Neural cell (in vitro differentiated cells): Measurements from ENCODE around the gene RNASE13.

Experiments used
- EP300 ChIP-seq: fragments of 450-650 bp; conservative IDR thresholded peaks from 2 replicates; pipeline ENCODE4 v1.6.1; 2014; ENCODE audit warnings: antibody characterized with exemption, mild to moderate bottlenecking, moderate library complexity; ENCODE audit not compliant: poor library complexity, severe bottlenecking
- EZH2 ChIP-seq: fragments of 200-600, 300-800 bp; shearing (Covaris generic), sonication (generic); IDR thresholded peaks from 2 replicates; pipeline ENCODE4 v1.6.1; 2014; ENCODE audit warnings: antibody characterized with exemption, low read length, borderline replicate concordance, mild to moderate bottlenecking; ENCODE audit not compliant: insufficient read depth, poor library complexity, severe bottlenecking
- POLR2AphosphoS5 ChIP-seq: IDR thresholded peaks from 2 replicates; pipeline ENCODE4 v1.6.1; 2012
- RAD21 ChIP-seq: fragments of 450-650 bp; conservative IDR thresholded peaks from 2 replicates; pipeline ENCODE4 v1.6.1; 2014; ENCODE audit warnings: antibody characterized with exemption, mild to moderate bottlenecking, moderate library complexity
- SMC3 ChIP-seq: fragments of 450-650 bp; conservative IDR thresholded peaks from 2 replicates; pipeline ENCODE4 v1.6.1; 2014; ENCODE audit warnings: antibody characterized with exemption, mild to moderate bottlenecking, moderate library complexity; ENCODE audit not compliant: poor library complexity
- TAF1 ChIP-seq: IDR thresholded peaks from 2 replicates; pipeline ENCODE4 v1.6.1; 2012; ENCODE audit warnings: low read depth
- TF ChIP-seq, protein P1 (sequence below): fragments of 450-650 bp; IDR thresholded peaks from 2 replicates; pipeline ENCODE4 v1.5.1; 2014; ENCODE audit warnings: antibody characterized with exemption, mild to moderate bottlenecking, moderate library complexity; ENCODE audit not compliant: poor library complexity, severe bottlenecking

DNA sequence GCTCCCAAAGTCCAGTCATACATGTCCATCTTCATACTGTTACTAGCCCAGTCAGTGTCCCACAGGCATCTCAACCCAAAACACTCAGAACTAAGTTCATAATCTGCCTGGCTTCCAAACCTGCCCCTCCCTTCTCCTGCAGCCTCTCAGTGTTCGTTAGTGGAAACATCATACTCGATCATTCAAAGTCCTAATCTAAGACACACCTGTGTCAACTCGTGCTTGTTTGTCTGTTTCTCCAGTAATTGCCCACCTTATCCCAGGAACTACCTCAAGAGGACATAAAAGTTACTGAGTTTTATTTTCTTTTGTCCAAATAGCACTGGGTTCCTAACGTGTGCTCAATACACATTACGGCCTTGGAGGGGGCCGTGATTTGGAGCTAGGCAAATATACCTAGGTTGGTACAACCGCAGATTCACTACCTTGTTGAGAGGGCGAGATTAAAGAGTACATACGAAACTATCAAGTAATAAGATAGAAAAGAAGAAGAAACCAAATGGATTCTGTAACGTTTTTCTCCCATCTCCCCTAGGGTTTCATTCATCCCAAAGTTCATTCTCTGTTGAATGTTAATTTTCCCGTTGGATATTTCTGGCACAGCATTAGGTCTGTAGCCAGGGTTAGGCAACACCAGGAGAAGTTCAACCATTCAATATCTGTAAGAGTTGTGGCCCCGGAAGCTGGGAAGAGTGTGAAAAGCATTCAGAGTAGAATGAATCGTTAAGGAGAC is 26.2 kb upstream of the RNASE13 start:
- TF ChIP-seq RAD21 = no peak
- TF ChIP-seq TAF1 = no peak
- TF ChIP-seq, protein P1, sequence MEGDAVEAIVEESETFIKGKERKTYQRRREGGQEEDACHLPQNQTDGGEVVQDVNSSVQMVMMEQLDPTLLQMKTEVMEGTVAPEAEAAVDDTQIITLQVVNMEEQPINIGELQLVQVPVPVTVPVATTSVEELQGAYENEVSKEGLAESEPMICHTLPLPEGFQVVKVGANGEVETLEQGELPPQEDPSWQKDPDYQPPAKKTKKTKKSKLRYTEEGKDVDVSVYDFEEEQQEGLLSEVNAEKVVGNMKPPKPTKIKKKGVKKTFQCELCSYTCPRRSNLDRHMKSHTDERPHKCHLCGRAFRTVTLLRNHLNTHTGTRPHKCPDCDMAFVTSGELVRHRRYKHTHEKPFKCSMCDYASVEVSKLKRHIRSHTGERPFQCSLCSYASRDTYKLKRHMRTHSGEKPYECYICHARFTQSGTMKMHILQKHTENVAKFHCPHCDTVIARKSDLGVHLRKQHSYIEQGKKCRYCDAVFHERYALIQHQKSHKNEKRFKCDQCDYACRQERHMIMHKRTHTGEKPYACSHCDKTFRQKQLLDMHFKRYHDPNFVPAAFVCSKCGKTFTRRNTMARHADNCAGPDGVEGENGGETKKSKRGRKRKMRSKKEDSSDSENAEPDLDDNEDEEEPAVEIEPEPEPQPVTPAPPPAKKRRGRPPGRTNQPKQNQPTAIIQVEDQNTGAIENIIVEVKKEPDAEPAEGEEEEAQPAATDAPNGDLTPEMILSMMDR = no peak
- TF ChIP-seq POLR2AphosphoS5 = no peak
- no peak for TF ChIP-seq SMC3
- no peak for TF ChIP-seq EZH2
- TF ChIP-seq EP300 = no peak
